HG02852 (cell line): ENCODE results near the gene CORO7.
A peak's percentile ranks its signal among the peaks of the same experiment; 100 is the strongest.

ENCODE experiments used
- ATAC-seq: cut with Tn5 transposase; IDR thresholded peaks from one replicate; pipeline ENCODE4 v1.9.1; 2021; ENCODE audit warnings: mild to moderate bottlenecking, moderate library complexity; ENCODE audit not compliant: unreplicated experiment

The CORO7 gene

DNA sequence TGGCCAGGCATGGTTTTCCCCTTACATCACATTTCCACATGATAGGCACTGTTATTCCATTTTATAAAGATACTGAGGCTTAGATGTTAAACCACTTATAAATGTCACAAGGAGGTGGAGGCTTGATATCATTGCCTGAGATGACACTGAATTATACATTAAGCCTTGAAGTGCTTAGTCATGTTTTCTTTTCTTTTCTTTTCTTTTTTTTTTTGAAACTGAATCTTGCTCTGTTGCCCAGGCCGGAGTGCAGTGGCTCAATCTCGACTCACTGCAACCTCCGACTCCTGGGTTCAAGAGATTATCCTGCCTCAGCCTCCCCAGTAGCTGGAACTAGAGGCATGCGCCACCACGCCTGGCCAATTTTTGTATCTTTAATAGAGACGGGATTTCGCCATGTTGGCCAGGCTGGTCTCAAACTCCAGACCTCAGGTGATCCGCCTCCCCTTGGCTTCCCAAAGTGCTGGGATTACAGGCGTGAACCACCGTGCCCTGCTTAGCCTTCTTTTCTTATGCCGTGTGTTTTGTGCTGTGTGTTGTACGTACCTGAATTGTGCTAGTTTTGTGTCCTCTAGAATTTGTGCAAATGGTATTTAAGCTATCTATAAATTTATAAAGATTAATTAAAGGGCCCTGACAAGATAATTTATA, 10.5 kb upstream of the CORO7 start:
- ATAC-seq = no peak

DNA sequence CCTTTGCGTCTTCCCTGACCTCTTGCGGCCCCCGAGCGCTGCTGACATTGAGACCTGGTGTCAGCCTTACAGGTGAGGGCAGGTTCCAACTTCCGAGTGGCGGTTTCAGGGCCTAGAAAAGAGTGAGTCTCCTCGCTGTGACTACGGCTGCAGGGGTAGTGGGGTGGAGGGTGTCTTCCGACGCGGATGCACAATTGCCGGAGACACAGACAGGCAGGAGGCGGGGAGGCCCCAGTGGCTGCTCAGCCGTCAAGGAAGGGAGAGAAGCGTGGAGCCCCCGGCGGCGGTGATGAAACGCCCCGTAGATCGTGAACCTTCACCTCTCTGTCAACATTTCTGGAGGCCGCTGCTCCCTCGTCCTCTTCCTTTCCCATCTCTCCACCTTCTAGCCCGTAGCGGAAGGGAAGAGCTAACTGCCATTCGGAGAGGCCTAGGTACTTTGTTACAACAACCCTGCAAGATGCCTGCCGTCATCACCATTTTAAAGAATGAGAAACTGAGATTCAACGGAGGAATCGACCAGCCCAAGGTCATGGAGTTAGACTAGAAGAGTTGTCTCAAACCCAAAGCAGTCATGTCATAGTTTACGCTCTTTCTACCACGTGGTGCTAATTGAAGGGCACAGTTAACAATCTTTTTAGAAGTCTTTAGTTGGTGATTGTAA, 9.8 kb upstream of the CORO7 start:
- ATAC-seq = peak; percentile 24

- peak; percentile 83 for ATAC-seq
Observed at GRCh38 chr16:4425378-4426020, 9.1 kb upstream of the CORO7 start, which contains the start of gene DNAJA3. DNAJA3 (plus strand) TSS chr16:4425868; CDS start chr16:4425882, 14 bp downstream.

DNA sequence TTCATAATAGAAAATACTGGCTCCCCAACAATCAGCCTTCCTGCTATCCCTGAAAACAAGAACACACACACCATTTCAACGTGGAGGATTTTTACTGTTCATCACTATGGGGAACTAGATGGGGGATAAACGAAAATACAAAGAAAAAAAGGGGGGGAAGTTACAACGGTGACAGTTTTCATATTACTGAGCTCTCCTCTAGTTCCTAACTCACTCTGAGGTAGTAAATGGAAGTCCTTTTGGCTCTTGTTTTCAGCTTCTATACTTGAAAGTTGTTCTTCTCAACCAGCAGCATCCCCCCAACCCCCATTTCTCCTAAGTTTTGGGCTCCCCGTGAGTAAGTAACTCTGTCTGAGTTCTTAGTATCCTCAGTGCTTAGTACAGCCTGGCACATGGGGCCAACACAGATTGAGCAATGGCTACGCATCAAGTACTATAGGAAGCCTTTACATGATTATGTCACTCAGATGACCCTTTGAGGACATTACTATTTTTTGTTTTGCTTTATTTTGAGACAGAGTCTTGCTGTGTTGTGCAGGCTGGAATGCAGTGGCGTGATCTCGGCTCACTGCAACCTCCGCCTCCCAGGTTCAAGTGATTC, 4.2 kb upstream of the CORO7 start:
- no peak for ATAC-seq

- ATAC-seq = no peak
Observed at GRCh38 chr16:4419402-4419959, 3.1 kb upstream of the CORO7 start.

- no peak for ATAC-seq
Observed at GRCh38 chr16:4415538-4416199, 727 bp downstream of the CORO7 start.

DNA sequence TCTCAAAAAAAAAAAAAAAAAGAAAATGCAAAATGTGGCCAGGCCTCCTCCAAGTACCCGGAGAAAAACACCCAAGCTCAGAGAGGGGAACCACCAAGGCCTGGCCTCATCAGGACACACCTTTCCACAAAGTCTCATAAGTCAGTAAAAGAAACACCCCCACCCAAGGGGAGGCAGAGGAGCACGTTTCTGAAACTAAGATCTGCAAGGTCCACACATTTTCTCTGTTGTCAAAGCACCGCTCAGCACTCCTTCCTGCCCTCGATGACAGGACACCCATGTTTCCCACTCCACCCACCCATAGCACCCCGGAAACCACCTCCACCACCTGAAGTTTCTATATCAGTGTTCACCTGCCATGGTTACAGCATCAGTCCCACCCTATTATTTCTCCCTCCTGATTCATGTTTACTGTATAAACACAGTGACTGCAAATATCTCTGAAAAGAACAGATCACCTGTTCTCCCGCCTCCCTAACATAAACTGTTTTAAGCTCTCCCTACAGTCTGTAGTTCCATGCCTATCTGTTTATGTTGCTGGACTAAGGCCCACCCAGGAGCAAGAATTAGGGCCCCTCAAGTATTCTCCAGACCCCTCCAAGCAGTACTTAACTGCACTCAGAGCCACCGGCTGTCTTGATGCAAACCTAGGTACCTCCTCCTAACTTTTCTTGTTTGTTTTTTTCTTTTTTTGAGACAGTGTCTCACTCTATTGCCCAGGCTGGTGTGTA, 2.0 kb downstream of the CORO7 start:
- peak; percentile 55 for ATAC-seq

- no peak for ATAC-seq
Observed at GRCh38 chr16:4412854-4413253, 3.5 kb downstream of the CORO7 start.

DNA sequence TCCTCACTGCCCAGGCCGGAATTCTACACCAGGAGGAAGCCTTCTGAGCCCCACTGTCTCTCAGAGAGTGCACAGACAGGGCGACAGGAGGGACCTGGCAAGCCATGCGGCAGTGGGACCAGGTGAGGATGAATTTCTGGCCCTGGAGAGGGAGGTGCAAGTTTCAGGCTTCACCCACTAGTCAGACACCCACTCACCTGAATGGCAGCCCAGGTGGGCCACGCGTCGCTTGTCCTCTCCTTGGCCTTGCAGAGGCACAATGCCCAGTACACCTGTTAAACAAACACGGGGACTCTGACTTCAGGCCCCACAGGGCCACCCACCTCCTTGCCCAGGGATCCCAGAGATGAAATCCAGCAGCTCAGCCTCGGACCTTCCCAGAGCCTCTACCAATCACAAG, 4.2 kb downstream of the CORO7 start:
- no peak for ATAC-seq

DNA sequence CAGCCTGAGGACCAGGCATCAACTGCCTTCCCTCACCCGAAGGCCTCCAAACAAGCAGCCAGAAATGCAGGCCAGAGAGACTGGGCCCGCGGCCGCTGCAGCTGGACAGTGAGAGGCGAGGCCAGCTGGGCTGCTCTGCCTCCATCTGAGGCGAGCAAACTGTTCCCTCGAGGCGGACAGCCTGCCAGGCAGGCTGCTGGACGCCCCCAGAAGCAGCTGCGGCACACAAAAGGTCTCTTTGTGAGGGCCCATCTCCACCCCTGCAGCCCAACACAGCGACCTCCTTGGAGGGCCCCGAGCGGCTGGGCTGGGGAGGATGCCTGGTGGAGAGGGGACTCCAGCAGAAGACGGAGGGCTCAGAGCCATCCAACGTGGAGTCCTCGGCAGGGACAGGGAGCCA, 4.7 kb downstream of the CORO7 start:
- ATAC-seq = no peak

GRCh38 chr16:4410335-4411075, 5.9 kb downstream of the CORO7 start:
- no peak for ATAC-seq

DNA sequence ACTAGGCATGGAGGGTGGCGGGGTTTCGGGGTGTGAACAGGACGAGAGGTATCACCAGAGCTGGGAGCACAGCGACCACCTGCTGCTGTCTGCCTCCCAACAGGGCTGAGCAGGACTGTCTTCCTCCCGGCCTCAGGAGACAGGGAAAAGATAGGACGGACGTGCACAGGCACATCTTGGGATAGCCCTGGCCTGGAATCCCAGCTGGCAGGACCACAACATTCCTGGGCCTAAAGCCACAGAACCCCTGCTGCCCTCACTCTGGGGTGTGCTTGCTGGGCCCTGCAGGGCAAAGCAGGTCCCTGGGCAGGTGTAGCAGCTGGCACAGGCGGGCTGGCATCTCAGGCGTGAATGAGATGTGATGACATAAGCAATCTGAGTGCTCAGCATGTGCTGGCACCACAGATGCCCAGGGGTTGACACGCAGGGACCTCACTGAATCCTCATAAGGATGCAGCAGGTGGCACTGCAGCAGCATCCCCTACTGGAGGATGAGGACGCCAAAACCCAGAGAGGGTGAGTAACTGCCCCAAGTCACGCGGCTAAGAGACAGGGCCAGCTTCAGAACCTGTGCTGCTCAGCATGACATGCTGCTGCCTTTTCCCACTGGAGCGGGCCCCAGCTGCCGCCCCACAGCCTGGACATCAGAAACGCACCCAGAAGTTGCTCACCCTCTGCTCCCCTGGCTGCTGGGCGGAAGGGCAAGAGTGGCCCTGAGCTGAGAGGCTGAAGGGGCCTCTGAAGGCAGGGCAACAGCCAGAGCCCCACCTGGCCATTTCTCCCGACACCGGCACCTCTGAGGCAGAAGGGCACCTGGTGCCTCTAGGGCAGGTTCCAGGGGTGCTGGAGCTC, 7.1 kb downstream of the CORO7 start:
- no peak for ATAC-seq

GRCh38 chr16:4408323-4408690, 8.1 kb downstream of the CORO7 start:
- ATAC-seq = no peak

- ATAC-seq = no peak
Observed at GRCh38 chr16:4407543-4408322, 8.7 kb downstream of the CORO7 start.

DNA sequence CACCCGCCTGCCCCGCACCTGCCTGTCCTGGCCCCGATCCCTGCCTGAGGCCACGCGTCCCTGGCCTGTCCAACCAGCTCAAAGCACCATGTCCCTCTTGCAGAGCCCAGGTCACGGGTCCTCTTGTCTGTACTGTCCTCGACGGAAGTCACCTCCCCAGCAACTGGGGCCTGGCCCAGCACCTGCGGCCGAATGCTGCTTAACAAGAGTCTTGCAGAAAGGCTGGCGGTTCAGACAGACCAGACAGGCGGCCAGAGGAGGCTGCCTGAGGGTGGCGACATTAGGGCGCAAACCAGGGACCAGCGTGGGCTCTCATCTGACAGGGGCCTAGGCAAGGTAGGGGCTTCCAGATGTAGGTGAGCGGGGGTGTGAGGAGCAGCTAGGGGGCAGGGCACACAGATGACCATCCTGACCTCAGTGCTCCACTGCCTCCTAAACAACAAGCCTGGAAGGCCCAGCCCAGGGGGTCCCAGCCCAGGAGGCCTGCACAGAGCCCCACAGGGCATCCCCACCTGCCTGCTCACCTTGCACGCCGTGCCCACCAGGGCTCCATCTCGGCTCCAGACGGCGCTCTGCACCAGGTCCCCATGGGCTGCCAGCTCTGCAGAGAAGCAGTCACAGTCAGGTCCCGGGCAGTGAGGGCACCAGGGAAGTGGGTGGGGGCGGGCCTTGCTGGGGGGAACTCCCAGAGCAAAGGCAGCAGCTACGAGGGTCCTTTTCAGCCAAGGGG, 11.3 kb downstream of the CORO7 start:
- no peak for ATAC-seq

DNA sequence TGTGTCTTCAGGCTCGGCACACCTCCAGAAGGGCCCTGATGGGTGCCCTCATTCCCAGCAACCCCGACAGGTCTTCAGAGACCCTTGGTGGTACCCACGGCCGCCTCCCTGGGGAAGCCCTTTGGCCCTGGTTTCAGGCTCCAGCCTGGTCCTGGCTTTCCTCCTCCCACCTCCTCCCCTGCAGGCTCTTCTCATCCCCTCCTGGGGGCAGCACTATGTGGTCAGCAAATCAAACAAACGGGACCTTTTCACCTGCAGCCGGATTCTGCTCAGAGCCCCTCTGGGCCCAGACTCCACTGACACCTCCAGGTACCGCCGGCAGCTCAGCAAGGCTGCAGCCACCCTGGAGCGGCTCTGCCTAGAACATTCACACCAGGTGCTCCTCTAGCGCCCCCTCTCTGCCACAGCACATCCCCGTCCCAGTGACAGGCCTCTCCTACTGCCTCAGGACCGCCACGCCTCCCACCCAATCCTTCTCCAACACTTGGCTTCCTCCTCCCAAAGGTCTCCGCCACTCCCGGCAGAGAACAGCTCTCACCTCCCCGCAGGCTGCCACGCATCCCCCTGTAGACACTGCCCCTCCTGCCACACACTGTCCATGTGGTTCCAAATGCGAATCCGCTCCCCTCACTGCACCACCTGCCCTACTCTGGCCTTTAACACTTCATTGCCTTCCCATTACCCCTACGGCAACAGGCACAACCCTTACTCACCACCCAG, 12.0 kb downstream of the CORO7 start:
- no peak for ATAC-seq
